ENCODE measurements around the gene PACRG. TPM values are rescaled to one million over a fixed set of nuclear protein-coding genes. Genes with fewer than 3 reads are reported as not detected.

Gene PACRG
- polyA plus RNA-seq, 1 of the 3 experiments (the other 2 are of a cell fraction), result 0.56 TPM

DNA sequence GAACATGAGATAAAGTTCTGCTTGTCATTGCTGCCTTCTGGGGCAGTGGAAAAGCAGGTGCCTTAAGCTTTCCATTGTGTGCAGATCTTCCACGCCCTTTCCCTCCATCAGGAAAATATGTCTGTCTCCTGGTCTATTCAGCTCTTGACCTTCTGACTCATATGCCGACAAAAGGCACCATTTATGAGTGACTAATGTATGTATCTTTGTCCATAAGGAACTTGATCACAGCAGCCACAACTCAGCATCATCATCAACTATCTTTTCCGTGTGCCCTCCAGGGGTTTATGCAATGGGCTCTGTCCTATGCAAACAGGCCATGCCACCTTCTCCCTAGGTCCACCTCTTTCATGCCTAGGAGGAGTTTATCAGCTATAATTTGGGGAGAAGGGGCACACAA is 584.1 kb downstream of the PACRG start:
- Histone ChIP-seq H3K9me3 (no peaks in the 10 kb centered on the region), H3K4me2 (no peak overlapping the region), H2AFZ (ENCODE audit: low read depth) (no peak overlapping the region), H3K4me3 (ENCODE audit: low read depth in 2 of 2, low read length in 1 of 2) (no peak overlapping the region), H3K9ac (no peak overlapping the region), H3K4me1 (ENCODE audit: control insufficient read depth in 1 of 2, insufficient read depth in 2 of 2, low read depth in 1 of 2, low read length in 1 of 2) (no peaks in the 10 kb centered on the region), H3K27ac (ENCODE audit: low read depth in 2 of 2, low read length in 1 of 2) (no peak overlapping the region), H3K27me3 (ENCODE audit: insufficient read depth) (no peaks in the 10 kb centered on the region), H3K9me2 (no peaks in the 10 kb centered on the region), H3F3A (replicated peaks; ENCODE audit: insufficient read depth) (no peaks in the 10 kb centered on the region), H4K20me1 (ENCODE audit: insufficient read depth) (no peaks in the 10 kb centered on the region), H3K36me3 (replicated peaks in 1 of 2; ENCODE audit: control insufficient read depth in 1 of 2, insufficient read depth in 2 of 2, low read length in 1 of 2) (no peaks in the 10 kb centered on the region), H3K79me2 (ENCODE audit: insufficient read depth) (no peaks in the 10 kb centered on the region)
- WGBS (ENCODE audit: low lambda C conversion rate), result 11% methylated on average over 3 of the region's 3 CpGs
- POLR2A ChIA-PET, result no interaction called here
- CTCF ChIA-PET, result interaction anchor here (0.9 kb wide), 1 partner anchor 9 kb away, joined by 3 read pairs; no protein-coding TSS in a partner anchor
- DNase-seq, result no peak
- TF ChIP-seq, protein P1, sequence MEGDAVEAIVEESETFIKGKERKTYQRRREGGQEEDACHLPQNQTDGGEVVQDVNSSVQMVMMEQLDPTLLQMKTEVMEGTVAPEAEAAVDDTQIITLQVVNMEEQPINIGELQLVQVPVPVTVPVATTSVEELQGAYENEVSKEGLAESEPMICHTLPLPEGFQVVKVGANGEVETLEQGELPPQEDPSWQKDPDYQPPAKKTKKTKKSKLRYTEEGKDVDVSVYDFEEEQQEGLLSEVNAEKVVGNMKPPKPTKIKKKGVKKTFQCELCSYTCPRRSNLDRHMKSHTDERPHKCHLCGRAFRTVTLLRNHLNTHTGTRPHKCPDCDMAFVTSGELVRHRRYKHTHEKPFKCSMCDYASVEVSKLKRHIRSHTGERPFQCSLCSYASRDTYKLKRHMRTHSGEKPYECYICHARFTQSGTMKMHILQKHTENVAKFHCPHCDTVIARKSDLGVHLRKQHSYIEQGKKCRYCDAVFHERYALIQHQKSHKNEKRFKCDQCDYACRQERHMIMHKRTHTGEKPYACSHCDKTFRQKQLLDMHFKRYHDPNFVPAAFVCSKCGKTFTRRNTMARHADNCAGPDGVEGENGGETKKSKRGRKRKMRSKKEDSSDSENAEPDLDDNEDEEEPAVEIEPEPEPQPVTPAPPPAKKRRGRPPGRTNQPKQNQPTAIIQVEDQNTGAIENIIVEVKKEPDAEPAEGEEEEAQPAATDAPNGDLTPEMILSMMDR (IDR thresholded peaks at IDR 0.05), result no peak
- TF ChIP-seq TAF1 (IDR thresholded peaks at IDR 0.05; ENCODE audit: borderline replicate concordance, low read depth, low read length) (no peak), GATA2 (CRISPR knock-in tag; IDR thresholded peaks at IDR 0.05) (no peak)

DNA sequence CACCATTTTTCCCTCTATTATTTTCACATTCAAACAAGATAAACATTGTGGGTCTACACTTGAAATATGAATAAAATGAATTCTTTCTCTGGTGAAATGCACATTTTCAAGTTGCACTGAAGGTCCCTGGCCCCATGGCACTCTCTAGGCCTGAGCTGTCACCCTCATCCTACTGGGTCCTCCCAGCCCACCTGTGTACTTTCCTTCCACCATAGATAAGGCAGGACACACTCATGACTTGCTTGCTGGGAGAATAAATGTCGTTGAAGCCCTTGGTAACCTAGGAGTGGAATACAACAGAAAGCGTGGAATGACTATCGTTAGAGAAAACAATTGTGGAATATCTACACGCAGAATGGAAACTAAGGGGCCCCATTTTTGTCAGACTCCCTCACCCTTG is 585.8 kb downstream of the PACRG start:
- H3K27ac ChIP-seq (ENCODE audit: low read depth in 2 of 2, low read length in 1 of 2), result no peak overlapping the region
- no peak overlapping the region for H3K4me2 ChIP-seq
- ChIA-PET POLR2A (no interaction called here), CTCF (no interaction called here)
- 77% methylated on average over 4 of the region's 4 CpGs for WGBS (ENCODE audit: low lambda C conversion rate)
- no peaks in the 10 kb centered on the region for H3F3A ChIP-seq (replicated peaks; ENCODE audit: insufficient read depth)
- no peaks in the 10 kb centered on the region for H3K9me2 ChIP-seq
- H3K9me3 ChIP-seq, result no peaks in the 10 kb centered on the region
- no peaks in the 10 kb centered on the region for H3K4me1 ChIP-seq (ENCODE audit: control insufficient read depth in 1 of 2, insufficient read depth in 2 of 2, low read depth in 1 of 2, low read length in 1 of 2)
- TF ChIP-seq NRF1 (IDR thresholded peaks at IDR 0.05; ENCODE audit: low read depth, low read length) (no peak), FOXM1 (IDR thresholded peaks at IDR 0.05; ENCODE audit: low read depth) (no peak), FOSL2 (IDR thresholded peaks at IDR 0.05; ENCODE audit: borderline replicate concordance, low read depth) (no peak)
- H4K20me1 ChIP-seq (ENCODE audit: insufficient read depth), result no peaks in the 10 kb centered on the region
- no peak overlapping the region for H3K9ac ChIP-seq
- no peak overlapping the region for H2AFZ ChIP-seq (ENCODE audit: low read depth)
- H3K4me3 ChIP-seq (ENCODE audit: low read depth in 2 of 2, low read length in 1 of 2), result no peak overlapping the region
- H3K36me3 ChIP-seq (replicated peaks in 1 of 2; ENCODE audit: control insufficient read depth in 1 of 2, insufficient read depth in 2 of 2, low read length in 1 of 2), result no peaks in the 10 kb centered on the region
- no peaks in the 10 kb centered on the region for H3K27me3 ChIP-seq (ENCODE audit: insufficient read depth)
- no peak for DNase-seq
- no peaks in the 10 kb centered on the region for H3K79me2 ChIP-seq (ENCODE audit: insufficient read depth)

DNA sequence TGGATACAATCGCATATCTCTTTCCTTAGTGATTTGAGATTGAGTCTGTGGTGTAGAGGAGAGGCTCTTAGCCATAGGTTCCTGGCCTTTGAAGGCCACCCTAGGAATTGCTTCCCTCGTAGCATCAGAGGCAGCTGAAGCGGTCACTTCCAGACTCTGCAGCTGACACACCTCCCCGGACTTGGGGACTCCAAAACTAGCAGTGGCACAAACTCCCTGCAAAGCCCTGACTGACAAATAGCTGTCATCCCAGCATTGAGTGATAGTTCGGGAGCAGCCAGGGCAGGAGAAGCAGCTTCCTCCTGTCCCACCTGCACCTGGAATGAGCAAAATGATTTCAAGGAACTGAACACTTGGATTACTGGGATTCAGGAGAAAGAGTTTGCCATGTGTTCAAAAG is 586.2 kb downstream of the PACRG start:
- no peaks in the 10 kb centered on the region for H3K9me2 ChIP-seq
- no peak overlapping the region for H3K4me2 ChIP-seq
- no peak for DNase-seq
- H3K79me2 ChIP-seq (ENCODE audit: insufficient read depth), result no peaks in the 10 kb centered on the region
- ChIA-PET CTCF (no interaction called here), POLR2A (no interaction called here)
- no peak overlapping the region for H3K9ac ChIP-seq
- H3K27me3 ChIP-seq (ENCODE audit: insufficient read depth), result no peaks in the 10 kb centered on the region
- H3F3A ChIP-seq (replicated peaks; ENCODE audit: insufficient read depth), result no peaks in the 10 kb centered on the region
- no peaks in the 10 kb centered on the region for H3K4me1 ChIP-seq (ENCODE audit: control insufficient read depth in 1 of 2, insufficient read depth in 2 of 2, low read depth in 1 of 2, low read length in 1 of 2)
- no peak overlapping the region for H3K27ac ChIP-seq (ENCODE audit: low read depth in 2 of 2, low read length in 1 of 2)
- H3K4me3 ChIP-seq (ENCODE audit: low read depth in 2 of 2, low read length in 1 of 2), result no peak overlapping the region
- 80% methylated on average over 4 of the region's 5 CpGs for WGBS (ENCODE audit: low lambda C conversion rate)
- no peaks in the 10 kb centered on the region for H3K9me3 ChIP-seq
- H3K36me3 ChIP-seq (replicated peaks in 1 of 2; ENCODE audit: control insufficient read depth in 1 of 2, insufficient read depth in 2 of 2, low read length in 1 of 2), result no peaks in the 10 kb centered on the region
- no peaks in the 10 kb centered on the region for H4K20me1 ChIP-seq (ENCODE audit: insufficient read depth)
- H2AFZ ChIP-seq (ENCODE audit: low read depth), result no peak overlapping the region
- TF ChIP-seq RAD21 (IDR thresholded peaks at IDR 0.05; ENCODE audit: low read length), result no peak
- no peak for TF ChIP-seq NFIC (IDR thresholded peaks at IDR 0.05; ENCODE audit: borderline replicate concordance)
- TF ChIP-seq, protein P2, sequence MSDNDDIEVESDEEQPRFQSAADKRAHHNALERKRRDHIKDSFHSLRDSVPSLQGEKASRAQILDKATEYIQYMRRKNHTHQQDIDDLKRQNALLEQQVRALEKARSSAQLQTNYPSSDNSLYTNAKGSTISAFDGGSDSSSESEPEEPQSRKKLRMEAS (IDR thresholded peaks at IDR 0.05; ENCODE audit: low read depth), result no peak
- TF ChIP-seq, protein P3, sequence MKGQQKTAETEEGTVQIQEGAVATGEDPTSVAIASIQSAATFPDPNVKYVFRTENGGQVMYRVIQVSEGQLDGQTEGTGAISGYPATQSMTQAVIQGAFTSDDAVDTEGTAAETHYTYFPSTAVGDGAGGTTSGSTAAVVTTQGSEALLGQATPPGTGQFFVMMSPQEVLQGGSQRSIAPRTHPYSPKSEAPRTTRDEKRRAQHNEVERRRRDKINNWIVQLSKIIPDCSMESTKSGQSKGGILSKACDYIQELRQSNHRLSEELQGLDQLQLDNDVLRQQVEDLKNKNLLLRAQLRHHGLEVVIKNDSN (IDR thresholded peaks at IDR 0.05; ENCODE audit: borderline replicate concordance, low read depth), result no peak
- TF ChIP-seq SIN3A (IDR thresholded peaks at IDR 0.05; ENCODE audit: borderline replicate concordance, low read depth, low read length), result no peak
- no peak for TF ChIP-seq GATA2 (CRISPR knock-in tag; IDR thresholded peaks at IDR 0.05)
- no peak for TF ChIP-seq EZH2phosphoT487 (IDR thresholded peaks at IDR 0.05; ENCODE audit: borderline replicate concordance, low read depth)
- no peak for TF ChIP-seq FOXM1 (IDR thresholded peaks at IDR 0.05; ENCODE audit: low read depth)
- TF ChIP-seq TEAD4 (IDR thresholded peaks at IDR 0.05; ENCODE audit: borderline replicate concordance, insufficient read depth), result no peak
- TF ChIP-seq, protein P1 (IDR thresholded peaks at IDR 0.05), result no peak
- TF ChIP-seq YY1 (IDR thresholded peaks at IDR 0.05; ENCODE audit: low read depth), result no peak
- no peak for TF ChIP-seq GABPA (IDR thresholded peaks at IDR 0.05; ENCODE audit: low read depth)
- TF ChIP-seq RFX5 (IDR thresholded peaks at IDR 0.05; ENCODE audit: low read length), result no peak
